ENCODE data around the gene PSRC1.

PSRC1 gene

GRCh38 chr1:109269981-109270622, 12.8 kb downstream of the PSRC1 start:
- no peak for TF ChIP-seq CTCF (IDR thresholded peaks at IDR 0.05; ENCODE audit: borderline replicate concordance, control extremely low read depth, extremely low read depth, insufficient read depth, missing control alignments)
- in situ Hi-C loops (cut with MboI; ENCODE audit: low sequenced_read_pairs, unreplicated experiment), result no loop called here
- no peak for DNase-seq (ENCODE audit: low spot score)

GRCh38 chr1:109269212-109269980, 13.5 kb downstream of the PSRC1 start:
- DNase-seq (ENCODE audit: low spot score), result no peak
- in situ Hi-C loops (cut with MboI; ENCODE audit: low sequenced_read_pairs, unreplicated experiment), result no loop called here
- no peak for TF ChIP-seq CTCF (IDR thresholded peaks at IDR 0.05; ENCODE audit: borderline replicate concordance, control extremely low read depth, extremely low read depth, insufficient read depth, missing control alignments)

GRCh38 chr1:109268431-109269211, 14.3 kb downstream of the PSRC1 start:
- DNase-seq (ENCODE audit: low spot score), result no peak
- in situ Hi-C loops (cut with MboI; ENCODE audit: low sequenced_read_pairs, unreplicated experiment), result no loop called here
- TF ChIP-seq CTCF (IDR thresholded peaks at IDR 0.05; ENCODE audit: borderline replicate concordance, control extremely low read depth, extremely low read depth, insufficient read depth, missing control alignments), result no peak

GRCh38 chr1:109267743-109268300, 15.1 kb downstream of the PSRC1 start:
- DNase-seq (ENCODE audit: low spot score), result no peak
- no peak for TF ChIP-seq CTCF (IDR thresholded peaks at IDR 0.05; ENCODE audit: borderline replicate concordance, control extremely low read depth, extremely low read depth, insufficient read depth, missing control alignments)
- in situ Hi-C loops (cut with MboI; ENCODE audit: low sequenced_read_pairs, unreplicated experiment), result no loop called here

GRCh38 chr1:109266965-109267364, 16.0 kb downstream of the PSRC1 start:
- no peak for TF ChIP-seq CTCF (IDR thresholded peaks at IDR 0.05; ENCODE audit: borderline replicate concordance, control extremely low read depth, extremely low read depth, insufficient read depth, missing control alignments)
- in situ Hi-C loops (cut with MboI; ENCODE audit: low sequenced_read_pairs, unreplicated experiment), result no loop called here

GRCh38 chr1:109265741-109266330, 17.1 kb downstream of the PSRC1 start:
- TF ChIP-seq CTCF (IDR thresholded peaks at IDR 0.05; ENCODE audit: borderline replicate concordance, control extremely low read depth, extremely low read depth, insufficient read depth, missing control alignments), result no peak
- DNase-seq (ENCODE audit: low spot score), result no peak
- in situ Hi-C loops (cut with MboI; ENCODE audit: low sequenced_read_pairs, unreplicated experiment), result no loop called here

More at GRCh38 chr1:109266965-109267364, 16.0 kb downstream of the PSRC1 start:
- DNase-seq (ENCODE audit: low spot score), result no peak

Data from GM13976 (cell line).